Endothelial cell of umbilical vein (primary cell): ENCODE data around the gene OLA1. TPM values are rescaled to one million over a fixed set of nuclear protein-coding genes. Genes with fewer than 3 reads are reported as not detected.

Experiments used
- BruUV-seq: library from RNA; stranded (reverse); fragments of 400-500 nt; replicated peaks from 2 replicates; lab custom pipeline; 2021; lab: Mats Ljungman, UMichigan
- CTCF ChIA-PET: fragments of 300-600, 350-600 bp; sonication (Branson Sonifier 250); formaldehyde crosslinking; loops from one replicate; lab custom pipeline; 2021; ENCODE audit warnings: antibody characterized with exemption, inconsistent platforms; lab: Charles Lee
- POLR2A ChIA-PET: fragments of 300-600, 350-600 bp; sonication (Branson Sonifier 250); formaldehyde crosslinking; loops from one replicate; lab custom pipeline; 2021; ENCODE audit warnings: antibody characterized with exemption, inconsistent platforms; lab: Charles Lee
- DNase-seq: peaks from one replicate; pipeline ENCODE4 v3.0.0-alpha.2; 2011; ENCODE audit warnings: low read depth, low spot score
- FAIRE-seq: peaks from 2 replicates; lab custom pipeline; 2011; peaks lifted over from hg19 to GRCh38; lab: Jason Lieb, UNC
- H2AFZ ChIP-seq: 2 replicates; pipeline ENCODE4 v1.6.0; 2012; ENCODE audit warnings: low read depth, low read length, control low read depth, inconsistent platforms
- H3K27ac ChIP-seq: 2 replicates; pipeline ENCODE4 v1.5.1; 2011; ENCODE audit warnings: low read depth, mild to moderate bottlenecking, control low read depth, low read length, moderate library complexity; ENCODE audit not compliant: insufficient read depth
- H3K27me3 ChIP-seq, 2 experiments: 2 replicates each; pipeline versions ENCODE4 v1.6.0 to v1.6.1; 2011; ENCODE audit warnings: low read length in 2 of 2, mixed read lengths in 1 of 2; ENCODE audit not compliant: control insufficient read depth in 2 of 2, insufficient read depth in 2 of 2
- H3K36me3 ChIP-seq, 2 experiments: 2 replicates in 1 of 2; 3 replicates in 1 of 2; pipeline ENCODE4 v1.5.1; 2011; ENCODE audit warnings: low read length in 2 of 2, mild to moderate bottlenecking in 1 of 2, moderate library complexity in 1 of 2; ENCODE audit not compliant: control insufficient read depth in 2 of 2, insufficient read depth in 2 of 2; ENCODE audit errors: extremely low read depth in 1 of 2
- H3K4me1 ChIP-seq: 3 replicates; pipeline ENCODE4 v1.5.1; 2011; ENCODE audit warnings: mild to moderate bottlenecking, low read length; ENCODE audit not compliant: control insufficient read depth, insufficient read depth; ENCODE audit errors: extremely low read depth
- H3K4me2 ChIP-seq: 2 replicates; pipeline ENCODE4 v1.6.1; 2011; ENCODE audit warnings: low read length, control low read depth, mixed read lengths; ENCODE audit not compliant: insufficient read depth
- H3K4me3 ChIP-seq, 3 experiments: fragments of 200-600 bp in 1 of 3; sonication (generic), shearing (Covaris generic) in 1 of 3; replicated peaks in 1 of 3; 2 replicates each; pipeline ENCODE4 v1.5.1; 2011 to 2016; ENCODE audit warnings: control low read depth in 3 of 3, low read length in 3 of 3, mild to moderate bottlenecking in 2 of 3, inconsistent platforms in 1 of 3, low read depth in 1 of 3, moderate library complexity in 1 of 3; ENCODE audit not compliant: insufficient read depth in 1 of 3
- H3K79me2 ChIP-seq: 2 replicates; pipeline ENCODE4 v1.6.0; 2012; ENCODE audit warnings: low read length, inconsistent platforms; ENCODE audit not compliant: control insufficient read depth, insufficient read depth
- H3K9ac ChIP-seq: replicated peaks from 2 replicates; pipeline ENCODE3; 2011; ENCODE audit warnings: low read length, control low read depth; ENCODE audit not compliant: insufficient read depth; ENCODE audit errors: extremely low read depth
- H3K9me1 ChIP-seq: replicated peaks from 3 replicates; pipeline ENCODE4 v1.6.0; 2011; ENCODE audit warnings: mild to moderate bottlenecking, low read length; ENCODE audit not compliant: control insufficient read depth, insufficient read depth; ENCODE audit errors: extremely low read depth
- H3K9me3 ChIP-seq: replicated peaks from 2 replicates; pipeline ENCODE4 v1.5.1; 2012; ENCODE audit warnings: low read length, inconsistent platforms; ENCODE audit not compliant: control insufficient read depth, insufficient read depth
- H4K20me1 ChIP-seq: replicated peaks from 2 replicates; pipeline ENCODE3; 2011; ENCODE audit warnings: mild to moderate bottlenecking, low read length; ENCODE audit not compliant: control insufficient read depth, insufficient read depth; ENCODE audit errors: extremely low read depth
- EZH2 ChIP-seq: IDR thresholded peaks from 2 replicates; pipeline ENCODE4 v1.6.1; 2012; ENCODE audit warnings: borderline replicate concordance, low read depth, mild to moderate bottlenecking, moderate library complexity, low read length, inconsistent platforms; ENCODE audit not compliant: severe bottlenecking
- FOS ChIP-seq: IDR thresholded peaks from 2 replicates; pipeline ENCODE4 v1.6.1; 2011; ENCODE audit warnings: mild to moderate bottlenecking, low read length, moderate library complexity, borderline replicate concordance; ENCODE audit not compliant: insufficient read depth
- GATA2 ChIP-seq: IDR thresholded peaks from 2 replicates; pipeline ENCODE4 v1.7.0; 2011; ENCODE audit warnings: low read depth, mild to moderate bottlenecking, moderate library complexity, mixed read lengths, low read length; ENCODE audit not compliant: insufficient read length, insufficient read depth
- JUN ChIP-seq: IDR thresholded peaks from 2 replicates; pipeline ENCODE4 v1.6.1; 2011; ENCODE audit warnings: borderline replicate concordance, low read depth; ENCODE audit not compliant: insufficient read length, insufficient read depth
- MYC ChIP-seq: IDR thresholded peaks from one replicate; pipeline ENCODE4 v1.6.1; 2011; ENCODE audit warnings: mild to moderate bottlenecking, low read depth, low read length
- POLR2A ChIP-seq: IDR thresholded peaks from 2 replicates; pipeline ENCODE4 v1.6.1; 2012; ENCODE audit warnings: low read depth, mild to moderate bottlenecking, control low read depth, low read length
- POLR2AphosphoS5 ChIP-seq: IDR thresholded peaks from 2 replicates; pipeline ENCODE4 v1.6.1; 2012; ENCODE audit warnings: low read depth, mild to moderate bottlenecking, control low read depth, low read length, moderate library complexity; ENCODE audit not compliant: insufficient read depth
- dilution Hi-C: fragments of 300-500 bp; cut with MboI; formaldehyde crosslinking; loops from one replicate; pipeline ENCODE4 v1.15.0; 2019; ENCODE audit warnings: low sequenced_read_pairs; ENCODE audit not compliant: extremely low pct_ligation_motif_present
- intact Hi-C: fragments of 100-400 bp; cut with micrococcal nuclease; formaldehyde crosslinking; loops from one replicate; pipeline ENCODE4 v1.10.0; 2022
- polyA plus RNA-seq, 4 experiments: library from polyadenylated mRNA; depleted of rRNA in 3 of 4; stranded (reverse) in 3 of 4; unstranded in 1 of 4; fragments of >200 nt; gene quantifications; 2 replicates each; pipeline versions ENCODE4 v1.2.1 to v1.2.3, GENCODE V29; 2011 to 2012; ENCODE audit warnings: missing spikeins in 1 of 4
- total RNA-seq: library from RNA; stranded (reverse); gene quantifications from 2 replicates; pipeline ENCODE4 v1.2.3, GENCODE V29; 2021
- TF ChIP-seq, protein P1 (sequence below): IDR thresholded peaks from 2 replicates; pipeline ENCODE4 v1.6.1; 2011; ENCODE audit not compliant: insufficient read depth, insufficient read length
- TF ChIP-seq, protein P2 (sequence below), 2 donors: IDR thresholded peaks; 1 replicate in 1 of 2; 2 replicates in 1 of 2; pipeline ENCODE4 v1.5.1; 2011; ENCODE audit warnings: low read length in 2 of 2, mild to moderate bottlenecking in 2 of 2, moderate library complexity in 2 of 2, control low read depth in 1 of 2, inconsistent platforms in 1 of 2, low read depth in 1 of 2; ENCODE audit not compliant: insufficient read depth in 1 of 2; ENCODE audit errors: extremely low read depth in 1 of 2

The OLA1 gene
- total and polyA plus RNA-seq, 2 donors (not counting 3 experiments of a cell fraction or from before 2014, with no cell fraction given): 30.6 to 93.9 TPM

DNA sequence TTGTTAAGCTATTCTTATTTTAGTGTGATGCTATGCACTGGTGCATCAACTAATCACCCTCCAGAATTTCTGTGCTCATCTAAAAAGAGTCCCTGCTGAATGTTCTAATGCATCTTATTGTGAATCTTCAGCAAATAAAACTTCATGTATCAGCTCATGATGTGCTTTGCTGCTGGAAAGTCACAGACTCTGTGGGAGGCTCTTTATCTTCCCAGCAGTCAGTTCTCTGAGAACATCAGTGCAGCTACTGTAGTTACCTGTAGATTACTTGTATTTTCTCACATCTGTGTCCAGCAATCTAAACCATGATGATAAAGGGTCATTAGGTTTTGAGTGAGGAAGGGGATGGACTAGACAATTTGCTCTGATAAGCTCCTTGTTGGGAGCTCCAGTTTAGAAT, 141.6 kb downstream of the OLA1 start:
- POLR2A ChIA-PET: no interaction called here
- TF ChIP-seq JUN: no peak
- no peak for TF ChIP-seq EZH2
- TF ChIP-seq FOS: no peak
- TF ChIP-seq POLR2A: no peak
- no peak for TF ChIP-seq GATA2
- TF ChIP-seq MYC: no peak
- TF ChIP-seq, protein P1, sequence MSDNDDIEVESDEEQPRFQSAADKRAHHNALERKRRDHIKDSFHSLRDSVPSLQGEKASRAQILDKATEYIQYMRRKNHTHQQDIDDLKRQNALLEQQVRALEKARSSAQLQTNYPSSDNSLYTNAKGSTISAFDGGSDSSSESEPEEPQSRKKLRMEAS: no peak
- TF ChIP-seq, protein P2, sequence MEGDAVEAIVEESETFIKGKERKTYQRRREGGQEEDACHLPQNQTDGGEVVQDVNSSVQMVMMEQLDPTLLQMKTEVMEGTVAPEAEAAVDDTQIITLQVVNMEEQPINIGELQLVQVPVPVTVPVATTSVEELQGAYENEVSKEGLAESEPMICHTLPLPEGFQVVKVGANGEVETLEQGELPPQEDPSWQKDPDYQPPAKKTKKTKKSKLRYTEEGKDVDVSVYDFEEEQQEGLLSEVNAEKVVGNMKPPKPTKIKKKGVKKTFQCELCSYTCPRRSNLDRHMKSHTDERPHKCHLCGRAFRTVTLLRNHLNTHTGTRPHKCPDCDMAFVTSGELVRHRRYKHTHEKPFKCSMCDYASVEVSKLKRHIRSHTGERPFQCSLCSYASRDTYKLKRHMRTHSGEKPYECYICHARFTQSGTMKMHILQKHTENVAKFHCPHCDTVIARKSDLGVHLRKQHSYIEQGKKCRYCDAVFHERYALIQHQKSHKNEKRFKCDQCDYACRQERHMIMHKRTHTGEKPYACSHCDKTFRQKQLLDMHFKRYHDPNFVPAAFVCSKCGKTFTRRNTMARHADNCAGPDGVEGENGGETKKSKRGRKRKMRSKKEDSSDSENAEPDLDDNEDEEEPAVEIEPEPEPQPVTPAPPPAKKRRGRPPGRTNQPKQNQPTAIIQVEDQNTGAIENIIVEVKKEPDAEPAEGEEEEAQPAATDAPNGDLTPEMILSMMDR (IDR thresholded peaks at IDR 0.05; ENCODE audit: extremely low read depth in 1 of 2, insufficient read depth in 1 of 2, low read depth in 1 of 2, low read length in 2 of 2): no peak
- TF ChIP-seq POLR2AphosphoS5: no peak
- Histone ChIP-seq H3K79me2 (no peaks in the 10 kb centered on the region), H3K27ac (no peak overlapping the region), H3K9ac (no peak overlapping the region), H2AFZ (no peak overlapping the region), H3K9me3 (no peaks in the 10 kb centered on the region), H3K9me1 (no peaks in the 10 kb centered on the region), H3K4me2 (no peak overlapping the region), H4K20me1 (no peaks in the 10 kb centered on the region), H3K4me1 (no peaks in the 10 kb centered on the region), H3K4me3 (no peak overlapping the region), H3K27me3 (no peaks in the 10 kb centered on the region), H3K36me3 (no peaks in the 10 kb centered on the region)
- intact Hi-C loops: no loop called here
- CTCF ChIA-PET: no interaction called here
- BruUV-seq: no TSS peak
- no peak for DNase-seq
- peak; percentile 37 for FAIRE-seq
- dilution Hi-C loops: no loop called here
